HG02571 (cell line): ENCODE results near the gene MAP3K20.
"Not testable (repeated sequence)": the region's sequence is repeated elsewhere in the genome, so short reads cannot be mapped to it uniquely, and the experiment has no call there.

Experiments
- ATAC-seq: cut with Tn5 transposase; IDR thresholded peaks from one replicate; pipeline ENCODE4 v1.9.1; 2021; ENCODE audit warnings: mild to moderate bottlenecking, moderate library complexity; ENCODE audit not compliant: unreplicated experiment

MAP3K20 gene

DNA sequence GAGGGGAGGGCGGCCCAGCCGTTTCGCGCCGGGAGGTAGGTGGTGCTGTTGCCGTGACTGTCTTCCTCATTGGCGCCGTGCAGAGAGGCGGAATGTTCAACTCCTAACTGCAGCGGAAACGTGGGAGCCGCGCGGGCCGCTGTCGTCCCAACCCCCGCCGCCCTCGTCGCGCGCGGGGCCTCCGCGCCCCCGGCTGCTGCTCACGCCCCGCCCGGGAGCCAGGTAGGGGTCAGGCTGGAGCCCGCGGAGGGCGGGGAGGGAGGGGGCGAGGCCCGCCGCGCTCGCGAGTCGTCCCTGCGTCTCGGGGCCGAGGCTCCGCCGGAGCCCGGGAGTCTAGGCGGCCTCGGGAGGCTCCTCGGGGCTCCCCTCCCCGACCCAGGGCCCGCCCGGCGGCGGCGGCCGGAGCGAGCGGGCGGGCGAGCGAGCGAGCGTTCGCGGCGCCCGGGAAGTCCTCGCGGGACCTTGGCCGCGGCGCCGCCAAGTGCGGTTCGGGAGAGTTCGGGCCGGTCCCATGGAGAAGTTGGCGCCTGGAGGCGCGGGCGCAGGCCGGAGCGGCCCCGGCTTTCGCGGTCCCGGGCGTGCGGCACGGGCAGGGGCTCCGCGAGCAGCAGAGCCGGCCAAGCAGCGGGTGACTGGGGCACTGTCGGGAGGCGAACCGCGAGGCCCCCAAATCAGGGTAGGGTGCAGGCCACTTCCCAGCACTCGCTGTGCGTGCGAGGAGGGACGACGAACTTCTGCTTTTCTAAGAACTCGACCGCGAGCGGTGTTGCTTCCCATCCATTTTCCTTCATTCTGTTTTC lies at the start of gene MAP3K20:
Gene MAP3K20 (plus strand): TSS at position 66 of the 800 bp plus-strand sequence. CDS start 15,186 bp downstream, outside the sequence.
- ATAC-seq: peak; percentile 69

DNA sequence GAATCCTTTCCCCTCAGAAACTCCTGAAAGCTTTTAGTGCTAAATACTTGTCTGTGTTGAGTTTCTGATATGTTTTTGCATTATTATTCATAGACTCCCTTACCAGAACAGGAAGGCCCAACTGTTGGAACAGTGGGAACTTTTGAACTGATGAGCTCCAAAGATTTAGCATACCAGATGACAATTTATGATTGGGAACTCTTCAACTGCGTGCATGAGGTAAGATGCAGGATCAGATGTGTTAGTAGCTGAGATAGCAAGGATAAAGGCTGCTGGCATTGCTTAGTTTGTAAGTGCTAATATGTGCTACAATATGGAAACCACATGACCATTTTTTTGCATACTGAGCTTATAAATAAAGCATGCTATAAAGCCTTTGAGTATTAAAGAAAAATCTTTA lies 49.2 kb upstream of the MAP3K20 start:
- ATAC-seq: no peak

GRCh38 chr2:173027181-173028128 lies 48.2 kb upstream of the MAP3K20 start:
- ATAC-seq: no peak

GRCh38 chr2:173028141-173028540 lies 47.5 kb upstream of the MAP3K20 start:
- no peak for ATAC-seq

DNA sequence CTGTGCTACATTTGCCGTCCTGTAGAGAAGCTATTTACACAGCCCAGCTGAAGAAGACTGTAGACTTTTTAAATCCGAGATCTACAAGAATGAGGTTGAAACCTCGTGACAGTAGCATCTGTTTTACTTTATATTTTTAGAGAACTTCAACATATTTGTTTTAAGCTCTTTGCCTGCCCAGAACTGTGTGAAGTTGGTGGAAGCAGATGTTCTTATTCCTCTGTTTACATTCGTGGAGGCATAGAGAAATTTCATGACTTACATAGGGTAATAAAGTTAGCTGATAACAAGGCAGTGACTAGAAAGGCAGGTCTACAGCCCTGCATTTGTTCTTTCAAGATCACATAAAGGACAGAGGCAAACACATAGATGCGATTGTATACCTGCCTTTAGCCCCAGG lies 47.0 kb upstream of the MAP3K20 start:
- ATAC-seq: no peak

GRCh38 chr2:173030561-173031490 lies 44.8 kb upstream of the MAP3K20 start:
- no peak for ATAC-seq

GRCh38 chr2:173032032-173032431 lies 43.6 kb upstream of the MAP3K20 start:
- ATAC-seq: no peak

- no peak for ATAC-seq
Measured at GRCh38 chr2:173033084-173033483, 42.6 kb upstream of the MAP3K20 start.

GRCh38 chr2:173034143-173034542 lies 41.5 kb upstream of the MAP3K20 start:
- no peak for ATAC-seq

- ATAC-seq: no peak
Measured at GRCh38 chr2:173037245-173038120, 38.2 kb upstream of the MAP3K20 start.

GRCh38 chr2:173038257-173038656 lies 37.4 kb upstream of the MAP3K20 start:
- ATAC-seq: not testable (repeated sequence)

DNA sequence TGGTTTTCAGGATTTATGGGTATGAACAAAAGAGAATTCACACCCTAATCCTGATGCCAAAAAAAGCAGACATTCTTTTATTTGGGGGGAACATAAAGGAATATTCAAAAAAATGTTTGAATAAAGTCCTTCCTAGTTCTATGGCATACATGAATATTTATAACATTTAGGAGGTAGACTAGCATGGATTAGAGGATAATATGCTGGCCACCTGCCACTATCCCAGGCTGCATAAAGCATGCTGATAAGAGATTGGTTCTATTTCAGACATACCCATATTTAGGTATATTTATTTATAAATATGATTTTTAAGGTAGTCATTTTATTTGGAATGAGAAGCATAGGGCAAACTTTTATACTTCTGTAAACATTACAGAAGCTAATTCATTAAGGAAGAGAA lies 34.9 kb upstream of the MAP3K20 start:
- no peak for ATAC-seq

- no peak for ATAC-seq
Measured at GRCh38 chr2:173043476-173043875, 32.2 kb upstream of the MAP3K20 start.

DNA sequence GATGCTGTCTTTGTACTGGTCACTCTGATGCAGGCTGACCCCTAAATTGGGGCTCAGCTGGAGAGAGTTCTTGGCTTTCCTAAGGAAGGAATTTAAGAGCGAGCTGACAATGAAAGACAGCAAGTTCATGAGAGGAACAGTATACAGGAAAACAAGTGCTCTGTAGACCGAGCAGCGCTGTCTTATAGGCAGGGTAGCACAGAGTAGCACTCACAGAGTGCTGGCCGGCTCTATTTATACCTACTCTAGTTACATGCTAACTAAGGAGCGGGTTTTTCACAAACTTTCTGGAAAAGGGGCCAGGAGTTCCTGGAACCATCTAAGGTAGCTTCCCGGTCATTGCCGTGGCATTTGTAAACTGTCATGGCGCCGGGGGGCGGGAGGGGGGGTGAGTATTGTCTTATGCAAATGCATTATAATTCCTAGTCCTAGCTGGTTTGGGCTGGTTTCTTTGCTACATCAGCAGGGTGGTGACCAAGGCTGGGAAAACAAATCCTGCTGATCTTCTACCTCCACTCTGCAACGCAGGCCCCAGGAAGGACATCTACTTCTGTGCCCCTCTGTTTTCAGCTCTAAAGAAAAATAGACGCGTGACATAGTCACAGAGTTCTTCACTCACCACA lies 31.6 kb upstream of the MAP3K20 start:
- ATAC-seq: no peak

- no peak for ATAC-seq
Measured at GRCh38 chr2:173044686-173045085, 31.0 kb upstream of the MAP3K20 start.

DNA sequence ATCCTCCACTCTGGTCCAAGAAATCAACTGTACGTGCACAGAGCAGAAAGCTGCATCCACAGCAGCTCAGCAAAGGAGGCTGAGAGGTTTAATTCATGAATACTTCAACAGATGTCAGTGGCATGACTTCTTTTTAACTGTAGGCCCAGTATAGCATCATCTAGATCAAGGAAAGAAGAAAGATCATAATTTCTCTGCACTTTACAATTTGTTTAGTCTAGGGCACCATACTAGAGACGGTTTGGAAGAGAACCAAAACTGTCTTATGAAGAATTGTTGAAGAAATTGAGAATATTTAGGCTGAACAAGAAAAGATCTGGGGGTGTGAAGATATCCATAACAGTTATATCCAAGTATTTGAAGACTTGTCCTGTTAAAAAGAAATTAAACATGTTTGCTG lies 30.5 kb upstream of the MAP3K20 start:
- no peak for ATAC-seq

- ATAC-seq: no peak
Measured at GRCh38 chr2:173048522-173048896, 27.1 kb upstream of the MAP3K20 start.

GRCh38 chr2:173048897-173049661 lies 26.6 kb upstream of the MAP3K20 start:
- ATAC-seq: peak; percentile 70

- ATAC-seq: no peak
Measured at GRCh38 chr2:173049831-173050230, 25.8 kb upstream of the MAP3K20 start.
